ENCODE measurements around the gene OR10V1.

GRCh38 chr11:59729834-59730233, 16.2 kb upstream of the OR10V1 start:
- TF ChIP-seq CTCF (conservative IDR thresholded peaks at IDR 0.05): no peak
- TF ChIP-seq EZH2 (IDR thresholded peaks at IDR 0.05; ENCODE audit: low read depth): no peak
